H54 (cell line): Measurements from ENCODE around the gene PPID.
A peak's percentile ranks its signal among the peaks of the same experiment; 100 is the strongest.
"Not testable (repeated sequence)": the region's sequence is repeated elsewhere in the genome, so short reads cannot be mapped to it uniquely, and the experiment has no call there.

Experiments
- DNase-seq: peaks from one replicate; pipeline ENCODE4 v3.0.0; 2011; ENCODE audit warnings: low spot score, mixed read lengths; ENCODE audit not compliant: insufficient read length
- FAIRE-seq: peaks from 3 replicates; lab custom pipeline; 2011; peaks lifted over from hg19 to GRCh38; lab: Jason Lieb, UNC
- POLR2A ChIP-seq: IDR thresholded peaks from 2 replicates; pipeline ENCODE4 v1.6.1; 2011; ENCODE audit warnings: low read depth, mild to moderate bottlenecking, low read length

Gene PPID

GRCh38 chr4:158756588-158756987 is 33.4 kb upstream of the PPID start:
- FAIRE-seq (no peak), DNase-seq (no peak)
- TF ChIP-seq POLR2A = no peak

GRCh38 chr4:158755819-158756218 is 32.6 kb upstream of the PPID start:
- not testable (repeated sequence) for FAIRE-seq, DNase-seq

- FAIRE-seq = no peak
- DNase-seq = no peak
- TF ChIP-seq POLR2A = no peak
Measured at GRCh38 chr4:158754385-158755180, 31.4 kb upstream of the PPID start.

GRCh38 chr4:158750379-158750778 is 27.2 kb upstream of the PPID start:
- no peak for TF ChIP-seq POLR2A
- DNase-seq (no peak), FAIRE-seq (no peak)

- DNase-seq, FAIRE-seq: not testable (repeated sequence)
Measured at GRCh38 chr4:158746537-158746936, 23.3 kb upstream of the PPID start.

GRCh38 chr4:158741326-158742021 is 18.3 kb upstream of the PPID start:
- TF ChIP-seq POLR2A = no peak
- DNase-seq (no peak), FAIRE-seq (no peak)

- FAIRE-seq = no peak
- DNase-seq = no peak
- TF ChIP-seq POLR2A = no peak
Measured at GRCh38 chr4:158739600-158739999, 16.4 kb upstream of the PPID start.

GRCh38 chr4:158738866-158739265 is 15.7 kb upstream of the PPID start:
- no peak for DNase-seq
- no peak for FAIRE-seq
- no peak for TF ChIP-seq POLR2A

GRCh38 chr4:158729716-158730559 is 6.7 kb upstream of the PPID start:
- FAIRE-seq (no peak), DNase-seq (no peak)
- TF ChIP-seq POLR2A = no peak

- FAIRE-seq (no peak), DNase-seq (no peak)
- no peak for TF ChIP-seq POLR2A
Measured at GRCh38 chr4:158728236-158728635, 5.0 kb upstream of the PPID start.

- TF ChIP-seq POLR2A = no peak
- FAIRE-seq (no peak), DNase-seq (no peak)
Measured at GRCh38 chr4:158726633-158727032, 3.4 kb upstream of the PPID start.

GRCh38 chr4:158724637-158725036 is 1.4 kb upstream of the PPID start:
- DNase-seq = no peak
- no peak for TF ChIP-seq POLR2A
- FAIRE-seq = no peak

GRCh38 chr4:158722291-158722916 is 792 bp downstream of the PPID start:
- FAIRE-seq (peak; percentile 43), DNase-seq (no peak)
- no peak for TF ChIP-seq POLR2A
